SK-N-SH (cell line): Measurements from ENCODE around the gene CEP70. TPM values are rescaled to one million over a fixed set of nuclear protein-coding genes. Genes with fewer than 3 reads are reported as not detected.

Source experiments
- CTCF ChIA-PET: fragments of 300-600, 350-600 bp; formaldehyde crosslinking; extraction: SDS; loops from one replicate; lab custom pipeline; 2021; lab: Yijun Ruan, JAX
- POLR2A ChIA-PET: fragments of 350-600 bp; sonication (Branson Sonifier 250); formaldehyde crosslinking; extraction: SDS; loops from one replicate; lab custom pipeline; 2020; ENCODE audit warnings: antibody characterized with exemption, inconsistent platforms; lab: Yijun Ruan, JAX
- DNase-seq: peaks from one replicate; pipeline ENCODE4 v3.0.0; 2012
- H2AFZ ChIP-seq: fragments of 200-600 bp; sonication (generic); 2 replicates; pipeline ENCODE4 v1.8.1; 2016; ENCODE audit warnings: antibody characterized with exemption, mild to moderate bottlenecking, low read depth
- H3F3A ChIP-seq: fragments of 200-600 bp; sonication (generic); replicated peaks from 2 replicates; pipeline ENCODE3; 2016; ENCODE audit warnings: antibody characterized with exemption, mild to moderate bottlenecking; ENCODE audit not compliant: insufficient read depth
- H3K27ac ChIP-seq, 2 experiments: fragments of 200-500 bp in 1 of 2; fragments of 200-600 bp in 1 of 2; sonication (Bioruptor generic) in 1 of 2; sonication (generic), shearing (Covaris generic) in 1 of 2; 2 replicates each; pipeline versions ENCODE4 v1.5.1 to v1.6.1; 2014 to 2016; ENCODE audit warnings: low read depth in 2 of 2, inconsistent platforms in 1 of 2, low read length in 1 of 2, mild to moderate bottlenecking in 1 of 2, mixed read lengths in 1 of 2
- H3K27me3 ChIP-seq: fragments of 200-600 bp; sonication (generic), shearing (Covaris generic); 2 replicates; pipeline ENCODE4 v1.6.1; 2016; ENCODE audit warnings: mixed run types; ENCODE audit not compliant: insufficient read depth
- H3K36me3 ChIP-seq, 2 experiments: fragments of 200-500 bp in 1 of 2; fragments of 200-600 bp in 1 of 2; sonication (Bioruptor generic) in 1 of 2; sonication (generic) in 1 of 2; replicated peaks in 1 of 2; 2 replicates each; pipeline versions ENCODE3 to v1.5.1; 2014 to 2016; ENCODE audit warnings: low read length in 1 of 2, mild to moderate bottlenecking in 1 of 2; ENCODE audit not compliant: insufficient read depth in 2 of 2, control insufficient read depth in 1 of 2
- H3K4me1 ChIP-seq, 2 experiments: fragments of 200-500 bp in 1 of 2; fragments of 200-600 bp in 1 of 2; sonication (Bioruptor generic) in 1 of 2; sonication (generic), shearing (Covaris generic) in 1 of 2; 2 replicates each; pipeline versions ENCODE4 v1.5.1 to v1.6.1; 2014 to 2016; ENCODE audit warnings: low read depth in 1 of 2, low read length in 1 of 2, mixed run types in 1 of 2; ENCODE audit not compliant: insufficient read depth in 2 of 2, control insufficient read depth in 1 of 2
- H3K4me2 ChIP-seq: fragments of 200-600 bp; sonication (generic), shearing (Covaris generic); 2 replicates; pipeline ENCODE4 v1.6.1; 2017; ENCODE audit warnings: mixed run types
- H3K4me3 ChIP-seq, 2 experiments: fragments of 200-500 bp in 1 of 2; fragments of 200-600 bp in 1 of 2; sonication (Bioruptor generic) in 1 of 2; sonication (generic), shearing (Covaris generic) in 1 of 2; 2 replicates each; pipeline versions ENCODE4 v1.5.1 to v1.8.1; 2014 to 2016; ENCODE audit warnings: low read depth in 2 of 2, inconsistent platforms in 1 of 2, low read length in 1 of 2, mild to moderate bottlenecking in 1 of 2, mixed read lengths in 1 of 2, moderate library complexity in 1 of 2
- H3K79me2 ChIP-seq: fragments of 200-600 bp; sonication (generic); 2 replicates; pipeline ENCODE4 v1.8.1; 2017; ENCODE audit warnings: mild to moderate bottlenecking; ENCODE audit not compliant: insufficient read depth
- H3K9ac ChIP-seq: fragments of 200-600 bp; sonication (generic); 2 replicates; pipeline ENCODE4 v1.6.1; 2017; ENCODE audit warnings: mixed run types
- H3K9me2 ChIP-seq: fragments of 200-600 bp; sonication (generic); 2 replicates; pipeline ENCODE4 v1.6.1; 2017; ENCODE audit warnings: mixed run types
- H3K9me3 ChIP-seq: fragments of 200-600 bp; sonication (generic); 2 replicates; pipeline ENCODE4 v1.6.1; 2017; ENCODE audit warnings: mixed run types, mild to moderate bottlenecking, moderate library complexity
- H4K20me1 ChIP-seq: fragments of 200-600 bp; sonication (generic); 2 replicates; pipeline ENCODE4 v1.6.1; 2017; ENCODE audit warnings: mild to moderate bottlenecking, mixed run types; ENCODE audit not compliant: insufficient read depth
- ELF1 ChIP-seq: IDR thresholded peaks from 2 replicates; pipeline ENCODE4 v1.4.0; 2012
- EP300 ChIP-seq, 2 experiments: IDR thresholded peaks; 2 replicates each; pipeline versions ENCODE4 v1.4.0 to v1.6.1; 2012; ENCODE audit warnings: borderline replicate concordance in 1 of 2, low read depth in 1 of 2, low read length in 1 of 2
- FOXM1 ChIP-seq: IDR thresholded peaks from 2 replicates; pipeline ENCODE4 v1.4.0; 2012; ENCODE audit warnings: low read depth, mild to moderate bottlenecking
- GABPA ChIP-seq: IDR thresholded peaks from 2 replicates; pipeline ENCODE4 v1.4.0; 2012; ENCODE audit warnings: low read depth, mild to moderate bottlenecking
- GATA2 ChIP-seq: sonication (generic); formaldehyde crosslinking; IDR thresholded peaks from 2 replicates; pipeline ENCODE4 v1.5.0; 2020; ENCODE audit warnings: mild to moderate bottlenecking, missing genetic modification reagents
- JUND ChIP-seq: IDR thresholded peaks from 2 replicates; pipeline ENCODE4 v1.4.0; 2012
- MEF2A ChIP-seq: IDR thresholded peaks from 2 replicates; pipeline ENCODE4 v1.4.0; 2012; ENCODE audit warnings: low read depth, borderline replicate concordance
- NFIC ChIP-seq: IDR thresholded peaks from 2 replicates; pipeline ENCODE4 v1.4.0; 2012; ENCODE audit warnings: borderline replicate concordance
- NRF1 ChIP-seq: IDR thresholded peaks from 2 replicates; pipeline ENCODE4 v1.6.1; 2012; ENCODE audit warnings: low read depth, mild to moderate bottlenecking, low read length
- RCOR1 ChIP-seq: fragments of 150-350 bp; IDR thresholded peaks from 2 replicates; pipeline ENCODE4 v1.6.1; 2017; ENCODE audit warnings: antibody characterized with exemption, low read length
- RFX5 ChIP-seq: IDR thresholded peaks from 2 replicates; pipeline ENCODE4 v1.6.1; 2012; ENCODE audit warnings: mild to moderate bottlenecking, improper control_type of control experiment, low read length
- SMC3 ChIP-seq: IDR thresholded peaks from 2 replicates; pipeline ENCODE4 v1.6.1; 2012; ENCODE audit warnings: low read depth, low read length, improper control_type of control experiment
- TAF1 ChIP-seq: IDR thresholded peaks from 2 replicates; pipeline ENCODE4 v1.6.1; 2012; ENCODE audit warnings: low read depth, mild to moderate bottlenecking, low read length, moderate library complexity, borderline replicate concordance
- TEAD4 ChIP-seq: IDR thresholded peaks from 2 replicates; pipeline ENCODE4 v1.4.0; 2012; ENCODE audit warnings: mild to moderate bottlenecking, borderline replicate concordance; ENCODE audit not compliant: insufficient read depth
- WGBS: methylation state at CpG from one replicate; pipeline ENCODE4 v1.1.6; 2017; ENCODE audit warnings: low lambda C conversion rate; 5-methylcytosine and 5-hydroxymethylcytosine counted together
- polyA plus RNA-seq, 3 experiments: library from polyadenylated mRNA; depleted of rRNA; stranded (reverse); fragments of >200 nt; gene quantifications; 2 replicates each; pipeline ENCODE4 v1.2.3, GENCODE V29; 2012
- TF ChIP-seq, protein P1 (sequence below): fragments of 150-350 bp; IDR thresholded peaks from 2 replicates; pipeline ENCODE4 v1.6.1; 2017; ENCODE audit warnings: antibody characterized with exemption, low read length, low read depth, borderline replicate concordance
- TF ChIP-seq, protein P2 (sequence below): IDR thresholded peaks from 2 replicates; pipeline ENCODE4 v1.6.1; 2012; ENCODE audit warnings: mild to moderate bottlenecking, low read depth, low read length, moderate library complexity
- TF ChIP-seq, protein P3 (sequence below): IDR thresholded peaks from 2 replicates; pipeline ENCODE4 v1.4.0; 2012; ENCODE audit warnings: low read depth, borderline replicate concordance

The CEP70 gene
- polyA plus RNA-seq, 1 of the 3 experiments (the other 2 are of a cell fraction), result 3.7 TPM

DNA sequence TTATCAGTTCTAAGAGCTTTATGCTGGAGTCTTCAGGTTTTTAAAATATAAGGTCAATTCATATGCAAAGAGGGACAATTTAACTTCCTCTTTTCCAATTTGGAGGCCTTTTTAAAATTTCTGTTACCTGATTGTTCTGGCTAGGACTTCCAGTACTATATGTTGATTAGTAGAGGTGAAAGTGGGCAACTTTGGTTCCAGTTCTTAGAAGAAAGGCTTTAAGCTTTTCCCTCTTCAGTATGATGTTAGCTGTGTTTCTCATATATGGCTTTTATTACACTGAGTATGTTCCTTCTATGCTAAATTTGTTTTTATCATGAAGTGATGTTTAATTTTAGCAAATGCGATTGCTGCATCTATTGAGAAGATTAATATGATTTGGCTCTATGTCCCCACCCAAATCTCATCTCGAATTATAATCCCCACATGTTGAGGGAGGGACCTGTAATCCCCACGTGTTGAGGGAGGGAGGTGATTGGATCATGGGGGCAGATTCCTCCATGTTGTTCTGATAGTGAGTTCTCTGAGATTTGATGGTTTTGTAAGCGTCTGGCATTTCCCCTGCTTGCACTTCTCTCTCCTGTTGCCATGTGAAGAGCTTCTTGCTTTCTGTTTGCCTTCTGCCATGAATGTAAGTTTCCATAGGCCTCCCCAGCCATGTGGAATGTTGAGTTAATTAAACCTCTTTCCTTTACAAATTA is 48.3 kb upstream of the CEP70 start:
- no peaks in the 10 kb centered on the region for H4K20me1 ChIP-seq
- 57% methylated on average over 4 of the region's 4 CpGs for WGBS
- no peak for TF ChIP-seq RCOR1
- no peak for TF ChIP-seq FOXM1
- no peak for TF ChIP-seq RFX5
- no peak for TF ChIP-seq TAF1
- TF ChIP-seq EP300 (IDR thresholded peaks at IDR 0.05; ENCODE audit: borderline replicate concordance in 1 of 2, low read depth in 1 of 2, low read length in 1 of 2), result no peak
- TF ChIP-seq, protein P1, sequence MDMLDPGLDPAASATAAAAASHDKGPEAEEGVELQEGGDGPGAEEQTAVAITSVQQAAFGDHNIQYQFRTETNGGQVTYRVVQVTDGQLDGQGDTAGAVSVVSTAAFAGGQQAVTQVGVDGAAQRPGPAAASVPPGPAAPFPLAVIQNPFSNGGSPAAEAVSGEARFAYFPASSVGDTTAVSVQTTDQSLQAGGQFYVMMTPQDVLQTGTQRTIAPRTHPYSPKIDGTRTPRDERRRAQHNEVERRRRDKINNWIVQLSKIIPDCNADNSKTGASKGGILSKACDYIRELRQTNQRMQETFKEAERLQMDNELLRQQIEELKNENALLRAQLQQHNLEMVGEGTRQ, result no peak
- TF ChIP-seq GABPA, result no peak
- no peak for TF ChIP-seq NFIC
- no peak for TF ChIP-seq NRF1
- TF ChIP-seq, protein P2, sequence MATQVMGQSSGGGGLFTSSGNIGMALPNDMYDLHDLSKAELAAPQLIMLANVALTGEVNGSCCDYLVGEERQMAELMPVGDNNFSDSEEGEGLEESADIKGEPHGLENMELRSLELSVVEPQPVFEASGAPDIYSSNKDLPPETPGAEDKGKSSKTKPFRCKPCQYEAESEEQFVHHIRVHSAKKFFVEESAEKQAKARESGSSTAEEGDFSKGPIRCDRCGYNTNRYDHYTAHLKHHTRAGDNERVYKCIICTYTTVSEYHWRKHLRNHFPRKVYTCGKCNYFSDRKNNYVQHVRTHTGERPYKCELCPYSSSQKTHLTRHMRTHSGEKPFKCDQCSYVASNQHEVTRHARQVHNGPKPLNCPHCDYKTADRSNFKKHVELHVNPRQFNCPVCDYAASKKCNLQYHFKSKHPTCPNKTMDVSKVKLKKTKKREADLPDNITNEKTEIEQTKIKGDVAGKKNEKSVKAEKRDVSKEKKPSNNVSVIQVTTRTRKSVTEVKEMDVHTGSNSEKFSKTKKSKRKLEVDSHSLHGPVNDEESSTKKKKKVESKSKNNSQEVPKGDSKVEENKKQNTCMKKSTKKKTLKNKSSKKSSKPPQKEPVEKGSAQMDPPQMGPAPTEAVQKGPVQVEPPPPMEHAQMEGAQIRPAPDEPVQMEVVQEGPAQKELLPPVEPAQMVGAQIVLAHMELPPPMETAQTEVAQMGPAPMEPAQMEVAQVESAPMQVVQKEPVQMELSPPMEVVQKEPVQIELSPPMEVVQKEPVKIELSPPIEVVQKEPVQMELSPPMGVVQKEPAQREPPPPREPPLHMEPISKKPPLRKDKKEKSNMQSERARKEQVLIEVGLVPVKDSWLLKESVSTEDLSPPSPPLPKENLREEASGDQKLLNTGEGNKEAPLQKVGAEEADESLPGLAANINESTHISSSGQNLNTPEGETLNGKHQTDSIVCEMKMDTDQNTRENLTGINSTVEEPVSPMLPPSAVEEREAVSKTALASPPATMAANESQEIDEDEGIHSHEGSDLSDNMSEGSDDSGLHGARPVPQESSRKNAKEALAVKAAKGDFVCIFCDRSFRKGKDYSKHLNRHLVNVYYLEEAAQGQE, result no peak
- TF ChIP-seq ELF1, result no peak
- no peak for TF ChIP-seq JUND

DNA sequence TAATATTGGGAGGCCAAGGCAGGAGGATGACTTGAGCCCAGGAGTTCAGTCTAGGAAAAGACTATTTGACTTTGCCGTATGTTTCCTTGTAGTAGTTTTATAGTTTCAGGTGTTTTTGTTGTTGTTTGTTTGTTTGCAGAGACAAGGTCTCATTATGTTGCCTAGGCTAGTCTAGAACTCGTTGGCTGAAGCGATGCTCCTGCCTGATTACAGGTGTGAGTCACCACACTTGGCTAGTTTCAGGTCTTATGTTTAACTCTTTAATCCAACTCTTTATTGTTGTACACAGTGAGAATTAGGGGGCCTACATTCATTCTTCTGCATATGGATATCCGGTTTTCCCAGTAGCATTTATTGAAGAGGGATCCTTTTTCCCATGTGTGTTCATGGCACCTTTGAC is 46.5 kb upstream of the CEP70 start:
- Histone ChIP-seq H3K27me3 (no peaks in the 10 kb centered on the region), H3K27ac (no peak overlapping the region), H3K4me2 (no peak overlapping the region), H3K9me3 (peaks cover 10% of the 10 kb centered on the region; the same call in 1 of the 2 replicates), H4K20me1 (no peaks in the 10 kb centered on the region), H3K9ac (no peak overlapping the region), H3K36me3 (no peaks in the 10 kb centered on the region), H3K9me2 (no peaks in the 10 kb centered on the region), H3K4me1 (no peaks in the 10 kb centered on the region), H3F3A (peaks cover 5% of the 10 kb centered on the region), H3K79me2 (no peaks in the 10 kb centered on the region), H2AFZ (no peak overlapping the region), H3K4me3 (no peak overlapping the region)
- ChIA-PET CTCF (no interaction called here), POLR2A (no interaction called here)
- WGBS, result 75% methylated on average over 4 of the region's 4 CpGs
- no peak for DNase-seq
- TF ChIP-seq TEAD4 (no peak), MEF2A (no peak), GATA2 (CRISPR knock-in tag) (no peak), SMC3 (no peak)
- TF ChIP-seq, protein P2, result no peak
- TF ChIP-seq, protein P3, sequence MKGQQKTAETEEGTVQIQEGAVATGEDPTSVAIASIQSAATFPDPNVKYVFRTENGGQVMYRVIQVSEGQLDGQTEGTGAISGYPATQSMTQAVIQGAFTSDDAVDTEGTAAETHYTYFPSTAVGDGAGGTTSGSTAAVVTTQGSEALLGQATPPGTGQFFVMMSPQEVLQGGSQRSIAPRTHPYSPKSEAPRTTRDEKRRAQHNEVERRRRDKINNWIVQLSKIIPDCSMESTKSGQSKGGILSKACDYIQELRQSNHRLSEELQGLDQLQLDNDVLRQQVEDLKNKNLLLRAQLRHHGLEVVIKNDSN, result no peak
- TF ChIP-seq, protein P1, result no peak

More for the DNA sequence above, 48.3 kb upstream of the CEP70 start:
- no peaks in the 10 kb centered on the region for H3K79me2 ChIP-seq
- no peak overlapping the region for H3K4me2 ChIP-seq
- no peak overlapping the region for H2AFZ ChIP-seq
- H3K27me3 ChIP-seq, result no peaks in the 10 kb centered on the region
- no peak for DNase-seq
- H3K4me1 ChIP-seq, result no peaks in the 10 kb centered on the region
- CTCF ChIA-PET, result interaction anchor here (1.0 to 1.7 kb wide), 3 partner anchors 11 to 273 kb away, joined by 3 to 6 read pairs (median 3); no protein-coding TSS in a partner anchor
- H3K9me3 ChIP-seq, result peaks cover 10% of the 10 kb centered on the region; the same call in 1 of the 2 replicates
- H3F3A ChIP-seq, result peaks cover 5% of the 10 kb centered on the region
- no peak overlapping the region for H3K4me3 ChIP-seq
- no peak overlapping the region for H3K9ac ChIP-seq
- POLR2A ChIA-PET, result no interaction called here
- no peak overlapping the region for H3K27ac ChIP-seq
- no peaks in the 10 kb centered on the region for H3K9me2 ChIP-seq
- peaks cover 0 to 5% of the 10 kb centered on the region in 2 experiments for H3K36me3 ChIP-seq
